ENCODE results near the gene GAMT. TPM values are rescaled to one million over a fixed set of nuclear protein-coding genes. Genes with fewer than 3 reads are reported as not detected.

Gene GAMT
- total RNA-seq, 3 donors from 2014 or later = 1.6 to 7.0 (median 2.1) TPM

DNA sequence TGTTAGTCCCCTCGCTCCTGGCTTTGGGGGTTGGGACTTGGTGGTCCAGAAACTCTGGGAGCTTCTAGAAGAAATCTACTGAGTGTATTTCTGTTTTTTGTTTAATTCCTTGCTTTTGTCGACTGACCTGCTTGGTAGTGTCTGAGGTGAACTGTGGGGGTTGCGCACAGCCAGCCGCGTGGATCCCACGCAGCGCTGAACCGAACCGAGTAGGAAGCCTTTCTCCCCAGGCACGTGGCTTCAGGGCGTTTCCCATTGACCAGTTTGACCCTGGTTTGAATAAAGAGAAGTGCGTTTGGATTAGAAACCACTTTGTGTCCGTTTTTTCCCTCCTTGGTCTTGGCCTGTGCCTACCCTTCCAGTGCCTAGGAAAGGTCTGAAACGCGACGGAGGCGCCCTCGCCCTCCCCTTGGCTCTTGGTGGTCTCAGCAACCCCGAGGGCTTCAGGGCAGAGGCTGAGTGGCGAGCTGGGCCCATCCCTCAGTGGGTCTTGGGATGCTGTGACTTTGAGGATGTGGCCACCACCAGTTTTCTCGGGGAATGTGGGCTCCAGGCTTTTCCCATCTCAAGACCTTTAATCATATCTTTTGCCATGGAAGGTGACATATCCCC, 34.1 kb upstream of the GAMT start:
- TF ChIP-seq, protein P1, sequence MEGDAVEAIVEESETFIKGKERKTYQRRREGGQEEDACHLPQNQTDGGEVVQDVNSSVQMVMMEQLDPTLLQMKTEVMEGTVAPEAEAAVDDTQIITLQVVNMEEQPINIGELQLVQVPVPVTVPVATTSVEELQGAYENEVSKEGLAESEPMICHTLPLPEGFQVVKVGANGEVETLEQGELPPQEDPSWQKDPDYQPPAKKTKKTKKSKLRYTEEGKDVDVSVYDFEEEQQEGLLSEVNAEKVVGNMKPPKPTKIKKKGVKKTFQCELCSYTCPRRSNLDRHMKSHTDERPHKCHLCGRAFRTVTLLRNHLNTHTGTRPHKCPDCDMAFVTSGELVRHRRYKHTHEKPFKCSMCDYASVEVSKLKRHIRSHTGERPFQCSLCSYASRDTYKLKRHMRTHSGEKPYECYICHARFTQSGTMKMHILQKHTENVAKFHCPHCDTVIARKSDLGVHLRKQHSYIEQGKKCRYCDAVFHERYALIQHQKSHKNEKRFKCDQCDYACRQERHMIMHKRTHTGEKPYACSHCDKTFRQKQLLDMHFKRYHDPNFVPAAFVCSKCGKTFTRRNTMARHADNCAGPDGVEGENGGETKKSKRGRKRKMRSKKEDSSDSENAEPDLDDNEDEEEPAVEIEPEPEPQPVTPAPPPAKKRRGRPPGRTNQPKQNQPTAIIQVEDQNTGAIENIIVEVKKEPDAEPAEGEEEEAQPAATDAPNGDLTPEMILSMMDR (IDR thresholded peaks at IDR 0.05) = no peak
- Histone ChIP-seq H3K4me3 (no peak overlapping the region), H3K4me1 (ENCODE audit: low read depth) (peaks cover 20% of the 10 kb centered on the region), H3K36me3 (ENCODE audit: low read depth) (peaks cover 4% of the 10 kb centered on the region), H3K9me3 (no peaks in the 10 kb centered on the region)
- DNase-seq (no peak), ATAC-seq (no peak)
- intact Hi-C loops (cut with DNase I, micrococcal nuclease) = no loop called here

- TF ChIP-seq, protein P1 (IDR thresholded peaks at IDR 0.05) = no peak
- ATAC-seq = no peak
- Histone ChIP-seq H3K4me3 (no peak overlapping the region), H3K4me1 (ENCODE audit: low read depth) (peaks cover 18% of the 10 kb centered on the region), H3K36me3 (ENCODE audit: low read depth) (peaks cover 6% of the 10 kb centered on the region), H3K9me3 (no peaks in the 10 kb centered on the region)
- intact Hi-C loops (cut with DNase I, micrococcal nuclease) = no loop called here
- DNase-seq = peak in 1 of 3 donors; percentile 52
Observed at GRCh38 chr19:1434577-1435060, 33.3 kb upstream of the GAMT start.

DNA sequence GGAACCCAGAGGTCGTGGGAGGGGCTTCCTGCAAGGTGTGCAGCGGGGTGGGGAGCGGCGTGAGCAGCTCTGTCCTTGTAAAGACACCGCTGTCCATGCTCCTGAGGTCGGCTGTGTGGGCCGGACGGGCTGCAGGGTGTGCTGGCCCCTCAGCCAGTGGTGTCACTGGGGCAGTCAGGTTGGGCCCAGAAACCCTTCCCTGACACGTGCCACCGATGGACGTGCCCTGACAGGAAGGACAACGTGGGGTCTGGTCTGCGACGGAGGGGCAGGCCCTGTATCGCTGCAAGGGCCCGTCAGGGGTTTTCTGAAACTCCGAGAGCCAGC, 32.7 kb upstream of the GAMT start:
- Histone ChIP-seq H3K4me3 (no peak overlapping the region), H3K36me3 (ENCODE audit: low read depth) (peaks cover 8% of the 10 kb centered on the region), H3K4me1 (ENCODE audit: low read depth) (peaks cover 12% of the 10 kb centered on the region), H3K9me3 (no peaks in the 10 kb centered on the region)
- intact Hi-C loops (cut with DNase I, micrococcal nuclease) = no loop called here
- DNase-seq (peak in 1 of 3 donors; percentile 52), ATAC-seq (no peak)
- TF ChIP-seq, protein P1 (IDR thresholded peaks at IDR 0.05) = no peak

DNA sequence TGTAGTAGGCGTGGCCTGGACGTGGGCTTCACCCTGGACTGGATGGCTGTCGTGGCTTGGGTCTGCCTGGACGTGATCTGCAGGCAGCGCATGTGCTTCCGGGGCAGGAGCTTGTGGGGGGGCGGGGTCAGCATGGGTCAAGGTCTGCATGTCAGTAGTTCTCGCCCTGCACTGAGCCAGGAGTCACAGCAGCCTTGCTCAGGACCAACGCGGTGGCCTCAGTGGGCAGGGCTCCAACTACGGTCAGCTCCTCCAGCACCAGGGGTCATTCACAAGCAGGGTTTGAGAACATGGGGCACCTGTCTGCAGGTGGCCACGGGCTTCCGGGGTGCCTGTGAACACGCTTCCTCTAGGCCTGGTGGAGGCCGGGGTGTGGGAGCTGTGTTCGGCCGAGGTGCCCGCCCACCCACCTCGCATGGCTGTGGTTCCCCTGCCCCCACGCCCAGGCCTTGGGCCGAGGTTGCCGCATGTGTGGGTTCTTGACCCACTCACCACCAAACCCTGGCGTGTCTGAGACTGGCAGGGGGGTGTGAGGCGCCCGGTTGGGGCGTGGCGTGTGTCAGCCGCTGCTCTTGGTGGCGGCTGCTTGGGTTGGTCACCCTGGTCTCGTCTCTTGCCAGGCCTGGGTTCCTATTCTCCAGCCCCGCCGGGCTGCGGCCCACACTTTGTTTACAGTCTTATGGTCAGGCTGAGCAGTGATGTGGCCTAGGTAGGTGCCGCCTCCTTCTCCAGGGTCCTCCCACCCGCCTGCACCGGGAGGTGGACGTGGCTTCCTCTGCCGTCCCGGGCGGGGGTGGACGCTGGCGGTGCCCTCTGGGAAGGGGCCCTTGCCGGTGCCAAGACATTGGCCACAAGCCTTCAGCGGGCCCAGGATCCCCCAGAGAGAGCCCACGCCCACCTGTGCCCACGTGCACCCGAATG, 32.0 kb upstream of the GAMT start:
- TF ChIP-seq, protein P1 (IDR thresholded peaks at IDR 0.05) = no peak
- no peak overlapping the region for H3K4me3 ChIP-seq
- ATAC-seq (no peak), DNase-seq (peak in 1 of 3 donors; percentile 50)
- H3K4me1 ChIP-seq (ENCODE audit: low read depth) = peaks cover 11% of the 10 kb centered on the region
- H3K9me3 ChIP-seq = no peaks in the 10 kb centered on the region
- intact Hi-C loops (cut with DNase I, micrococcal nuclease) = no loop called here
- peaks cover 8% of the 10 kb centered on the region for H3K36me3 ChIP-seq (ENCODE audit: low read depth)

DNA sequence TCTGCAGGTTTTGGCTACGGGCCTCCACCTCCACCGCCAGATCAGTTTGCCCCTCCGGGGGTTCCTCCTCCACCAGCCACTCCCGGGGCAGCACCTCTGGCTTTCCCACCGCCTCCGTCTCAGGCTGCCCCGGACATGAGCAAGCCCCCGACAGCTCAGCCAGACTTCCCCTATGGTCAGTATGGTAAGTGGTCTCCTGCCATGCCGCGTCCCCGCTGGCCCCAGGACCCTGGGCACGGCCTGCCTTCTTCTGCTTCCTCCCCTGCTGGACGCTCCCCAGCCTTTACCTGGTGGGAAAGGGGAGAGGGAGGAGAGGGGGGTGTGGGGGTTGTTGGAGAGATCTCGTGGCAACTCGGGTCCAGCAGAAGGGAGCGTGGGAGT, 31.2 kb upstream of the GAMT start:
- H3K36me3 ChIP-seq (ENCODE audit: low read depth) = peaks cover 8% of the 10 kb centered on the region
- H3K4me1 ChIP-seq (ENCODE audit: low read depth) = peaks cover 5% of the 10 kb centered on the region
- intact Hi-C loops (cut with DNase I, micrococcal nuclease) = no loop called here
- no peak overlapping the region for H3K4me3 ChIP-seq
- ATAC-seq (no peak), DNase-seq (peak in 1 of 3 donors; percentile 47)
- TF ChIP-seq, protein P1 (IDR thresholded peaks at IDR 0.05) = no peak
- no peaks in the 10 kb centered on the region for H3K9me3 ChIP-seq

Measured in mucosa of descending colon (tissue), 3 donors.